HEK293T (cell line): ENCODE measurements around the gene UBTD1.

Source experiments
- BHLHE40 ChIP-seq: fragments of 450-650 bp; IDR thresholded peaks from 2 replicates; pipeline ENCODE4 v1.6.1; 2016; ENCODE audit warnings: mild to moderate bottlenecking, moderate library complexity, borderline replicate concordance
- ELF4 ChIP-seq: fragments of 450-650 bp; IDR thresholded peaks from 2 replicates; pipeline ENCODE4 v1.6.1; 2017; ENCODE audit warnings: antibody characterized with exemption
- FOXA1 ChIP-seq: fragments of 450-650 bp; IDR thresholded peaks from 2 replicates; pipeline ENCODE4 v1.6.1; 2016; ENCODE audit warnings: mild to moderate bottlenecking
- FOXK2 ChIP-seq: fragments of 450-650 bp; IDR thresholded peaks from 2 replicates; pipeline ENCODE4 v1.6.1; 2016; ENCODE audit warnings: mild to moderate bottlenecking
- L3MBTL2 ChIP-seq: fragments of 450-650 bp; conservative IDR thresholded peaks from 2 replicates; pipeline ENCODE4 v1.6.1; 2016; ENCODE audit warnings: mild to moderate bottlenecking
- LEF1 ChIP-seq: fragments of 450-650 bp; IDR thresholded peaks from 2 replicates; pipeline ENCODE4 v1.6.1; 2017; ENCODE audit warnings: mild to moderate bottlenecking, borderline replicate concordance
- SP1 ChIP-seq: fragments of 450-650 bp; IDR thresholded peaks from 2 replicates; pipeline ENCODE4 v1.6.1; 2017
- TARDBP ChIP-seq: fragments of 450-650 bp; IDR thresholded peaks from 2 replicates; pipeline ENCODE4 v1.6.1; 2016

DNA sequence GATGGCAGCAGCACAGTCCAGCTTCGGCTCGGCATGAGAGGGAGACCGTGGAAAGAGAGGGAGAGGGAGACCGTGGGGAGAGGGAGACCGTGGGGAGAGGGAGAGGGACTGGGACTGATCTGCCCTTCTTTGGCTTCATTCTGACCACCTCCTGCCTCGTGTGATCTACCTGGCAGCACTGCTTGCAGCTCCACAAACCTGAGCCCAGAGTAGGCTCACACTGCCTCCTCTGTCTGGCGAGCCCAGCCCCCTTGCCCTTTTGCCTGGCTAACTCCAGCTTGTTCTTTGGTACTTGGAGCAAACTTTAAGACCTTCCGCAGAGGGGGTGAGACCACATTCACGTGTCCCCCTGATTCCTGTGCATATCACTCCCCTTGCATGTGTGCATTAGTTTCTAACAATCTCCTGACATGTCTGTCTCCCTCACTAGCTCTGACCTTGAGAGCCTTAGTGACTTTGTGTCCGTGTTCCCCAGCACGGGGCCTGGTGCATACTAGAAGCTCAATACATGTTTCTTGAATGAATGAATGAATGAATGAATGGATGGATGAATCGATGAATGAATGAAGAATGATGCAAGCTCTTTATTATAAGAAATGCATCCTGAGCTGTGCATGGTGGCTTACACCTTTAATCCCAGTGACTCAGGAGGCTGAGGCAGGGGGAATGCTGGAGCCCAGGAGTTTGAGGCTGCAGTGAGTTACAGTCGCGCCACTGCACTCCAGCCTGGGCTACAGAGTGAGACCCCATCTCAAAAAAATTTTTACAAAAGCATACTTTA, 31.2 kb downstream of the UBTD1 start:
- TF ChIP-seq ELF4 (no peak), L3MBTL2 (no peak), FOXA1 (no peak), TARDBP (no peak), FOXK2 (no peak), LEF1 (no peak), SP1 (no peak), BHLHE40 (no peak)
